H1 (cell line): ENCODE measurements around the gene NPR2. TPM values are rescaled to one million over a fixed set of nuclear protein-coding genes. Genes with fewer than 3 reads are reported as not detected.

Experiments used
- CHD2 ChIP-seq: IDR thresholded peaks from 2 replicates; pipeline ENCODE4 v1.6.1; 2012; ENCODE audit warnings: low read length, improper control_type of control experiment
- CREB1 ChIP-seq: IDR thresholded peaks from 2 replicates; pipeline ENCODE4 v1.6.1; 2012; ENCODE audit warnings: inconsistent platforms
- E2F6 ChIP-seq: IDR thresholded peaks from 2 replicates; pipeline ENCODE4 v1.6.1; 2012; ENCODE audit warnings: inconsistent platforms
- EGR1 ChIP-seq: IDR thresholded peaks from 2 replicates; pipeline ENCODE4 v1.6.1; 2011; ENCODE audit warnings: low read depth, low read length, borderline replicate concordance
- FOSL1 ChIP-seq: IDR thresholded peaks from 2 replicates; pipeline ENCODE4 v1.6.1; 2011; ENCODE audit warnings: mild to moderate bottlenecking, low read depth, low read length, moderate library complexity; ENCODE audit not compliant: insufficient read depth
- HDAC6 ChIP-seq: IDR thresholded peaks from one replicate; pipeline ENCODE4 v1.7.1; 2012; ENCODE audit warnings: low read depth, mild to moderate bottlenecking, inconsistent platforms, low read length, moderate library complexity
- JUN ChIP-seq: IDR thresholded peaks from 2 replicates; pipeline ENCODE4 v1.6.1; 2011; ENCODE audit warnings: low read depth, mild to moderate bottlenecking, improper control_type of control experiment, low read length
- JUND ChIP-seq: IDR thresholded peaks from 2 replicates; pipeline ENCODE4 v1.6.1; 2011; ENCODE audit warnings: mild to moderate bottlenecking, improper control_type of control experiment, low read length
- NANOG ChIP-seq: IDR thresholded peaks from 2 replicates; pipeline ENCODE4 v1.6.1; 2011; ENCODE audit warnings: low read length, low read depth, mild to moderate bottlenecking, inconsistent platforms; ENCODE audit not compliant: insufficient read depth, poor library complexity, severe bottlenecking
- POLR2A ChIP-seq, 2 experiments: IDR thresholded peaks; 1 replicate in 1 of 2; 2 replicates in 1 of 2; pipeline ENCODE4 v1.6.1; 2011; ENCODE audit warnings: low read depth in 2 of 2, low read length in 2 of 2, mild to moderate bottlenecking in 2 of 2; ENCODE audit errors: control extremely low read depth in 1 of 2
- RAD21 ChIP-seq, 2 experiments: IDR thresholded peaks in 1 of 2; conservative IDR thresholded peaks in 1 of 2; 2 replicates each; pipeline ENCODE4 v1.6.1; 2011; ENCODE audit warnings: low read depth in 2 of 2, low read length in 2 of 2, improper control_type of control experiment in 1 of 2, inconsistent platforms in 1 of 2, mild to moderate bottlenecking in 1 of 2, moderate library complexity in 1 of 2
- RBBP5 ChIP-seq: IDR thresholded peaks from 2 replicates; pipeline ENCODE4 v1.7.1; 2012; ENCODE audit warnings: low read depth, mild to moderate bottlenecking, inconsistent platforms, low read length, moderate library complexity, borderline replicate concordance
- RNF2 ChIP-seq: fragments of 200-900, 300-1000 bp; sonication (generic); IDR thresholded peaks from 2 replicates; pipeline ENCODE4 v1.7.1; 2016; ENCODE audit warnings: borderline replicate concordance, low read depth, mild to moderate bottlenecking, antibody characterized with exemption, low read length; ENCODE audit not compliant: poor library complexity, severe bottlenecking; ENCODE audit errors: missing control alignments
- SIX5 ChIP-seq: IDR thresholded peaks from 2 replicates; pipeline ENCODE4 v1.6.1; 2011; ENCODE audit warnings: mild to moderate bottlenecking, low read depth, low read length
- SP1 ChIP-seq: IDR thresholded peaks from 2 replicates; pipeline ENCODE4 v1.6.1; 2011; ENCODE audit warnings: low read depth, low read length
- SRF ChIP-seq: IDR thresholded peaks from 2 replicates; pipeline ENCODE4 v1.6.1; 2011; ENCODE audit warnings: mild to moderate bottlenecking, low read depth, low read length, moderate library complexity
- TAF1 ChIP-seq: IDR thresholded peaks from 2 replicates; pipeline ENCODE4 v1.6.1; 2011; ENCODE audit warnings: mild to moderate bottlenecking, low read depth, low read length
- TAF7 ChIP-seq: optimal IDR thresholded peaks from 2 replicates; pipeline ENCODE3; 2011; ENCODE audit warnings: low read depth, mild to moderate bottlenecking, inconsistent platforms, low read length, moderate library complexity, borderline replicate concordance
- TCF12 ChIP-seq: IDR thresholded peaks from 2 replicates; pipeline ENCODE4 v1.6.1; 2011; ENCODE audit warnings: low read depth, mild to moderate bottlenecking, low read length
- USF2 ChIP-seq: IDR thresholded peaks from 2 replicates; pipeline ENCODE4 v1.6.1; 2011; ENCODE audit warnings: low read length, improper control_type of control experiment
- ZNF274 ChIP-seq: IDR thresholded peaks from 2 replicates; pipeline ENCODE4 v1.7.0; 2012; ENCODE audit warnings: low read length, borderline replicate concordance; ENCODE audit errors: extremely low read depth
- polyA plus RNA-seq, 7 experiments: library from polyadenylated mRNA; depleted of rRNA in 3 of 7; stranded (reverse) in 5 of 7; unstranded in 2 of 7; fragments of >200 nt in 5 of 7; fragments of 200-250 nt in 2 of 7; gene quantifications; 1 replicate in 5 of 7; 2 replicates in 1 of 7; 4 replicates in 1 of 7; pipeline versions ENCODE4 v1.2.1 to v1.2.3, GENCODE V29; 2011 to 2013; ENCODE audit warnings: missing spikeins in 2 of 7, mixed read lengths in 2 of 7
- total RNA-seq: library from RNA; stranded (reverse); fragmentation: NEBNext Ultra II Directional; extraction: Animal tissue kit (Norgen Biotek cat#: 25700); gene quantifications from 2 replicates; pipeline ENCODE4 v1.2.1, GENCODE V29; 2021

Gene NPR2
- total and polyA plus RNA-seq, 2 of the 8 experiments (the other 6 are each of a cell fraction or from before 2014, with no cell fraction given), result 11.0 to 17.0 TPM

- TF ChIP-seq JUN (no peak), TAF1 (peak; percentile 61), POLR2A (IDR thresholded peaks at IDR 0.05; ENCODE audit: control extremely low read depth in 1 of 2, low read depth in 2 of 2, low read length in 2 of 2) (peak in 1 of 2 experiments; percentile 50; a peak in 2 of 3 replicates), SP1 (0 out of 2 replicates have a peak, but pooled peaks have one; percentile 19), RNF2 (no peak), ZNF274 (no peak), CREB1 (peak; percentile 50; the same call in 1 of the 2 replicates), USF2 (no peak), JUND (no peak), EGR1 (no peak), NANOG (no peak), FOSL1 (no peak), E2F6 (0 out of 2 replicates have a peak, but pooled peaks have one; percentile 35), RAD21 (IDR thresholded peaks at IDR 0.05 in 1 of 2, conservative IDR thresholded peaks at IDR 0.05 in 1 of 2; ENCODE audit: low read depth in 2 of 2, low read length in 2 of 2) (0 out of 4 replicates have a peak, but pooled peaks of 1 of the 2 experiments have one; percentile 4), TAF7 (no peak), SIX5 (peak; percentile 57; the same call in 1 of the 2 replicates), CHD2 (peak; percentile 39; the same call in 1 of the 2 replicates), TCF12 (peak; percentile 24; the same call in 1 of the 2 replicates), SRF (peak; percentile 33; the same call in 1 of the 2 replicates), HDAC6 (no peak), RBBP5 (no peak)
These were observed 20.7 kb downstream of the NPR2 start, which contains the start of gene SPAG8 (continued) for GRCh38 chr9:35812025-35812602.
